Measurements from ENCODE around the gene MRPS7. TPM values are rescaled to one million over a fixed set of nuclear protein-coding genes. Genes with fewer than 3 reads are reported as not detected.
A peak's percentile ranks its signal among the peaks of the same experiment; 100 is the strongest.

MRPS7 gene
- total RNA-seq, 2 experiments from 2014 or later: 76.3 to 80.0 TPM

- Mint-ChIP-seq H3K36me3 (ENCODE audit: low read depth) (peaks cover 43% of the 10 kb centered on the region), H3K4me1 (ENCODE audit: low read depth) (peaks cover 42% of the 10 kb centered on the region), H3K4me3 (peak overlapping the region; percentile 95), H3K27me3 (no peaks in the 10 kb centered on the region), H3K9me3 (no peaks in the 10 kb centered on the region), H3K27ac (peak overlapping the region; percentile 99)
- no peak for DNase-seq
- ATAC-seq: no peak
- intact Hi-C loops (cut with micrococcal nuclease): no loop called here
- TF ChIP-seq CTCF (IDR thresholded peaks at IDR 0.05): no peak
- POLR2A ChIA-PET: interaction anchor here (1.1 to 4.8 kb wide), 10 partner anchors 8 to 514 kb away, joined by 3 to 105 read pairs (median 8); partner anchors contain the start of genes ARMC7, MIF4GD and SLC25A19
- CTCF ChIA-PET: interaction anchor here (0.7 to 4.9 kb wide), 8 partner anchors 9 to 181 kb away, joined by 3 to 107 read pairs (median 7); partner anchors contain the start of genes MIF4GD and NUP85
Measured at GRCh38 chr17:75263055-75263454, 1.4 kb downstream of the MRPS7 start.

GRCh38 chr17:75265614-75266315, 4.1 kb downstream of the MRPS7 start:
- TF ChIP-seq CTCF (IDR thresholded peaks at IDR 0.05): no peak
- H3K9me3 Mint-ChIP-seq: no peaks in the 10 kb centered on the region
- H3K4me1 Mint-ChIP-seq (ENCODE audit: low read depth): peaks cover 35% of the 10 kb centered on the region
- ChIA-PET POLR2A (interaction anchor here (0.9 kb wide), 1 partner anchor 20 kb away, joined by 3 read pairs; no protein-coding TSS in a partner anchor), CTCF (no interaction called here)
- peaks cover 39% of the 10 kb centered on the region for H3K36me3 Mint-ChIP-seq (ENCODE audit: low read depth)
- ATAC-seq: no peak
- H3K4me3 Mint-ChIP-seq: no peak overlapping the region
- no peak for DNase-seq
- no peaks in the 10 kb centered on the region for H3K27me3 Mint-ChIP-seq
- no peak overlapping the region for H3K27ac Mint-ChIP-seq
- intact Hi-C loops (cut with micrococcal nuclease): no loop called here

GRCh38 chr17:75266316-75267152, 4.9 kb downstream of the MRPS7 start:
- peaks cover 39% of the 10 kb centered on the region for H3K36me3 Mint-ChIP-seq (ENCODE audit: low read depth)
- H3K9me3 Mint-ChIP-seq: no peaks in the 10 kb centered on the region
- H3K4me1 Mint-ChIP-seq (ENCODE audit: low read depth): peaks cover 35% of the 10 kb centered on the region
- DNase-seq (no peak), ATAC-seq (no peak)
- ChIA-PET POLR2A (interaction anchor here (1.5 kb wide), 1 partner anchor 17 kb away, joined by 4 read pairs; no protein-coding TSS in a partner anchor), CTCF (interaction anchor here (0.7 to 3.3 kb wide), 3 partner anchors 17 to 146 kb away, joined by 3 to 8 read pairs (median 3); partner anchors contain the start of gene SLC25A19)
- H3K27me3 Mint-ChIP-seq: no peaks in the 10 kb centered on the region
- no peak for TF ChIP-seq CTCF (IDR thresholded peaks at IDR 0.05)
- H3K4me3 Mint-ChIP-seq: no peak overlapping the region
- intact Hi-C loops (cut with micrococcal nuclease): no loop called here
- peak overlapping the region; percentile 4 for H3K27ac Mint-ChIP-seq

GRCh38 chr17:75267153-75267410, 5.4 kb downstream of the MRPS7 start:
- POLR2A ChIA-PET: interaction anchor here (1.5 kb wide), 1 partner anchor 18 kb away, joined by 4 read pairs; no protein-coding TSS in a partner anchor
- ATAC-seq (no peak), DNase-seq (no peak)
- CTCF ChIA-PET: interaction anchor here (0.7 to 3.3 kb wide), 3 partner anchors 18 to 145 kb away, joined by 3 to 8 read pairs (median 3); partner anchors contain the start of gene SLC25A19
- Mint-ChIP-seq H3K4me1 (ENCODE audit: low read depth) (peaks cover 38% of the 10 kb centered on the region), H3K4me3 (no peak overlapping the region), H3K36me3 (ENCODE audit: low read depth) (peaks cover 39% of the 10 kb centered on the region), H3K9me3 (no peaks in the 10 kb centered on the region), H3K27ac (peak overlapping the region; percentile 4), H3K27me3 (no peaks in the 10 kb centered on the region)
- intact Hi-C loops (cut with micrococcal nuclease): no loop called here
- TF ChIP-seq CTCF (IDR thresholded peaks at IDR 0.05): no peak

All from activated CD8-positive, alpha-beta T cell treated with anti-CD3 and anti-CD28 coated beads for 36 hours (primary cell).